ENCODE data around the gene ZNRF3.
"Not testable (repeated sequence)": the region's sequence is repeated elsewhere in the genome, so short reads cannot be mapped to it uniquely, and the experiment has no call there.

ZNRF3 gene

GRCh38 chr22:29072979-29073617, 189.7 kb downstream of the ZNRF3 start, which contains the start of gene KREMEN1:
Gene KREMEN1, plus strand, starts transcription at chr22:29073035. Its CDS starts 96 bp downstream, at chr22:29073131.
- no peak for DNase-seq

GRCh38 chr22:29073618-29074275, 190.4 kb downstream of the ZNRF3 start:
- DNase-seq, result no peak

- no peak for DNase-seq
These were observed 191.0 kb downstream of the ZNRF3 start for GRCh38 chr22:29074276-29074772.

- no peak for DNase-seq
These were observed 194.9 kb downstream of the ZNRF3 start for GRCh38 chr22:29078036-29078868.

GRCh38 chr22:29078869-29079207, 195.5 kb downstream of the ZNRF3 start:
- DNase-seq, result no peak

- DNase-seq, result no peak
These were observed 196.0 kb downstream of the ZNRF3 start for GRCh38 chr22:29079218-29079901.

- DNase-seq, result no peak
These were observed 197.0 kb downstream of the ZNRF3 start for GRCh38 chr22:29080106-29080975.

GRCh38 chr22:29081517-29082236, 198.3 kb downstream of the ZNRF3 start:
- DNase-seq, result no peak

GRCh38 chr22:29082826-29083545, 199.6 kb downstream of the ZNRF3 start:
- DNase-seq, result no peak

GRCh38 chr22:29083576-29083932, 200.2 kb downstream of the ZNRF3 start:
- DNase-seq, result not testable (repeated sequence)

GRCh38 chr22:29083933-29084591, 200.7 kb downstream of the ZNRF3 start:
- DNase-seq, result no peak

- DNase-seq, result no peak
These were observed 203.6 kb downstream of the ZNRF3 start for GRCh38 chr22:29087012-29087411.

GRCh38 chr22:29088809-29089208, 205.4 kb downstream of the ZNRF3 start:
- DNase-seq, result no peak

- DNase-seq, result no peak
These were observed 206.1 kb downstream of the ZNRF3 start for GRCh38 chr22:29089507-29089906.

- no peak for DNase-seq
These were observed 206.7 kb downstream of the ZNRF3 start for GRCh38 chr22:29090039-29090438.

- no peak for DNase-seq
These were observed 208.9 kb downstream of the ZNRF3 start for GRCh38 chr22:29092243-29092642.

GRCh38 chr22:29093030-29093429, 209.7 kb downstream of the ZNRF3 start:
- DNase-seq, result no peak

- no peak for DNase-seq
These were observed 210.3 kb downstream of the ZNRF3 start for GRCh38 chr22:29093501-29094300.

GRCh38 chr22:29095459-29095858, 212.1 kb downstream of the ZNRF3 start:
- DNase-seq, result no peak
